ENCODE results near the gene C13orf42.
"Not testable (repeated sequence)": the region's sequence is repeated elsewhere in the genome, so short reads cannot be mapped to it uniquely, and the experiment has no call there.

C13orf42 gene

DNA sequence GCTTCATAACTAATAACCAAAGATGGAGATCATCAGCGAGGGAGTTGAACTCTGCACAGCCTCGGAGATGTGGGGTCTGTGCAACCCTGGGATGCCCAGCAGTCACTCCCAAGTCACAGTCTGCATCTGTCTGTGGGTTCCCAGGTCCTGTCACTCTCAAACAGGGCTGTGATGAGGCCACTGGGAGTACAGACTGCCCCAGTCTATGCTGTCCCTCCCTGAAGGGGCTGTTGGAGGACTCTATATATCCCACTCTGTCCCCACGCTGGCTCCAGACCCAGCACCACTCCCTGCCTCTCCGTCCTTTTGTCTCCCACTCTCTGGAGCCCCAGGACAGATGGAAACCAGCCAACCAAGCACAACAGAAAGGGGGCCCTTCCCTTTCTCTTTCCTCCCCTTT, 26.2 kb upstream of the C13orf42 start:
- Mint-ChIP-seq H3K27me3 (no peaks in the 10 kb centered on the region), H3K9me3 (no peaks in the 10 kb centered on the region), H3K4me1 (ENCODE audit: low read depth) (peaks cover 20% of the 10 kb centered on the region), H3K36me3 (ENCODE audit: low read depth) (no peaks in the 10 kb centered on the region), H3K27ac (no peak overlapping the region), H3K4me3 (no peak overlapping the region)
- intact Hi-C loops (cut with micrococcal nuclease), result no loop called here

DNA sequence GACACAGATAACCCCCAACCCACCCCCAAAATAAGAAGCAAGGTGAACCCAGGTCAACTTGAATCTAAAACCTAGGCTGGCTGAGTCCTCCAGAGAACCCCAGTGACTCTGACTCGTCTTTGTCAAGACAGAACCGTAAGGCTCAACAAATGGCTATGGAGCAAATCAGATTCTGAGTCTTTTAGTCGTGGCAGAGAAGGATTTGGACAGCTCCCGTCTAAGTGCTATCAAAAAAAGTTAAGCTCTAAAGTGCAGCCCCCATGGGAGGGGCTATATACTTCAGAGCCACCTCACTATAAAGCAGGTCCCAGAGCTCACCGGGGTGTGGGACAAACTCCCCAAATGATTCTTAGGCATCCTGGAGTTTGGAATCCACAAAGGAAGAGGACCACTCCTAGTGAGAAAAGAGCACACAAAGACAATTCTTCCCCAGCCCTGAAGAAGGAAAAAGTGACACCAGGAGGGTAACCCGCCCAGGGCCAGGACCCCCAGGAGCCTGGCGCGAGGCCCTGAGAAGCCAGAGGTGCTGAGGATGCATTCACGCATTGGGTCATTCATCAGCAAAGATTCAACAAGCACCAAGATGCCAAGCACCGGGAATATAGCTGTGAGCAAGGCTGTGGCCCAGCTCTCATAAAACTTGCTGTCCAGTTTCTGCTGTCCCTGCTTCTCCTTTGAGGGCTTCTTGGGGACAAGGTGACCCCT, 25.4 kb upstream of the C13orf42 start:
- Mint-ChIP-seq H3K4me3 (no peak overlapping the region), H3K27me3 (no peaks in the 10 kb centered on the region), H3K9me3 (no peaks in the 10 kb centered on the region), H3K36me3 (ENCODE audit: low read depth) (no peaks in the 10 kb centered on the region), H3K4me1 (ENCODE audit: low read depth) (peaks cover 20% of the 10 kb centered on the region), H3K27ac (no peak overlapping the region)
- intact Hi-C loops (cut with micrococcal nuclease), result no loop called here

DNA sequence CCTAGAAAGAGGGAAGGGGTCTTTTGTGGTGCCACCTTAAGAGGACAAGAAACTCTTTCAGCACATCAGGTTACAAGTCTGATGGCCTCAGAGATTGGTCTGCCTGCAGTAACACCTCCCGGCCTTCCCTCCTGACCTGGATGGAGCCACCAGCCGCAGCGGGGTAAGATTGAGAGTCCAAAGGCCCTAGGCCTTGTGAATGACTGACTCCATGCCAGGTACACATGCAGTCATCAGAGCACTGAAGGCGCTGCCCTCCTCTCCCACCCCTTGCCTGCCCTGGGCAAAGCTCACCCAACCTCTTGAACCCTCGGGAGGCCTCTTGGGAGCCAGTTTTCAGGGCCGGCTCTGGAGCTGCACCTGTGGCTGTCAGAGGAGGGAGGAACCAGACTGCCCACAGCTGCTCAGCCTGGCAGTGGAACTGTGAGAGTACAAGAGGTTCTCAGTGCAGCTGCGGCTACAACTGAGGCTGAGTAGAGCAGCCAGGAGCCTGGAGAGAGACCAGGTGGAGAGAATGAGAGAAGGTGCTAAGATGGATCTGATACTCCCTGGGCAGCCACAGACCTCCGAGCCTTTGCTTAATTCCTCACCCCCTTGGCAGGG, 23.8 kb upstream of the C13orf42 start:
- no peak overlapping the region for H3K27ac Mint-ChIP-seq
- peaks cover 9% of the 10 kb centered on the region for H3K9me3 Mint-ChIP-seq
- no peaks in the 10 kb centered on the region for H3K36me3 Mint-ChIP-seq (ENCODE audit: low read depth)
- peaks cover 20% of the 10 kb centered on the region for H3K4me1 Mint-ChIP-seq (ENCODE audit: low read depth)
- H3K4me3 Mint-ChIP-seq, result no peak overlapping the region
- no peaks in the 10 kb centered on the region for H3K27me3 Mint-ChIP-seq
- intact Hi-C loops (cut with micrococcal nuclease), result no loop called here

DNA sequence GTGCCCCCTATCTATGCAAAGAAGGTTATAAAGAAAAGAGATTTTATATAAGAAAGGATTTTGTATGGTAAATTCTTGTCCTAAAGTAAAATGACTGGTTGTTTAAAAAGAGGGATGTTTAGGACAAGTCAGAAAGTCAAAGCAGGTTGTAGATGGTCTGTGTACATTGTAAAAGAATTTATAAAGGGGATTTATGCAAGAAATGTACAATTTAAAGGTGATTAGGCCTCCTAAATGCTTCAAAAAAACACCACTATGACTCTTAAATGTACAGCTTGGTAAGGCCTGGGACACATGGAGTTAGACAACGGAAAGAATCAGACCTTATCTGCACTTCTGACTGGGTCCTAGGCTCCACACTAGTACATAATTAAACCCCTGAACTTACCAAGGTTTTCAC, 19.3 kb upstream of the C13orf42 start:
- intact Hi-C loops (cut with micrococcal nuclease), result no loop called here
- Mint-ChIP-seq H3K27ac (no peak overlapping the region), H3K36me3 (ENCODE audit: low read depth) (no peaks in the 10 kb centered on the region), H3K27me3 (no peaks in the 10 kb centered on the region), H3K9me3 (peaks cover 17% of the 10 kb centered on the region), H3K4me3 (no peak overlapping the region), H3K4me1 (ENCODE audit: low read depth) (peaks cover 12% of the 10 kb centered on the region)

DNA sequence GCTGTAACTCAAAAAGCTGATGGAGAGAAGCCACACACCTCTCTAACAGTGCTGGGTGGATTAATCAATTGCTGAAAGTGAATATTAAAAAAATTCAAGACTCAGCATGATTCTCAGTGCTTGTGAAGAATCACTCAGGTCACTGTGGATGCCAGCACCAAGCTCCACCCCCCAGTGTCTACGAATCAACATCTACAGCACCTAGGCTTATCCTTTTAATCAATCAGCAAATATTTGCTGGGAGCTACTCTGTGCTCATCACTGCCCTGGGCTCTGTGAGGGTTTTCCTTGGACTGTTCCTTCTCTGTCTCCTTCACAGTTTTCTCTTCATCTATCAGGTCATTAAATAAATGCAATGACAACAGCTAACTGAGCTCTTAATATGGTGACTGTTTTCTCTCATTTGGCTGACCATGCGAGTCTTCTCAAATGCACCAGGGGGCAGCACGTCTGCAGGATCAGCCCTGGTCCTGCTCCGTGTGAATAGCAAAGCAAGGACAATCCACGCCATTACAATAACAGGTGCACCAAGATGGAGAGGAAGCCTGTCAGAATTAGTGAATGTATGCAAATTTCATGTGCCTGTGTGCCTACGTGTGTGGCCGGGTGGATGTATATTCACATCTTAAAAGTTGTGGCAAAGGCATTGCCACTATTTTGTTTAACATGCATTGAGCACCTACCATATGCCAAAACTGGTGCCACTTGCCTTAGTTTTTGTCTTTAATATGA, 14.6 kb upstream of the C13orf42 start:
- H3K4me3 Mint-ChIP-seq, result no peak overlapping the region
- no peak overlapping the region for H3K27ac Mint-ChIP-seq
- peaks cover 8% of the 10 kb centered on the region for H3K27me3 Mint-ChIP-seq
- H3K4me1 Mint-ChIP-seq (ENCODE audit: low read depth), result no peaks in the 10 kb centered on the region
- intact Hi-C loops (cut with micrococcal nuclease), result loop anchor here (1.0 to 5.0 kb wide), 2 partner anchors 161 to 1002 kb away; partner anchors contain the start of gene NEK5
- no peaks in the 10 kb centered on the region for H3K36me3 Mint-ChIP-seq (ENCODE audit: low read depth)
- peaks cover 17% of the 10 kb centered on the region for H3K9me3 Mint-ChIP-seq

DNA sequence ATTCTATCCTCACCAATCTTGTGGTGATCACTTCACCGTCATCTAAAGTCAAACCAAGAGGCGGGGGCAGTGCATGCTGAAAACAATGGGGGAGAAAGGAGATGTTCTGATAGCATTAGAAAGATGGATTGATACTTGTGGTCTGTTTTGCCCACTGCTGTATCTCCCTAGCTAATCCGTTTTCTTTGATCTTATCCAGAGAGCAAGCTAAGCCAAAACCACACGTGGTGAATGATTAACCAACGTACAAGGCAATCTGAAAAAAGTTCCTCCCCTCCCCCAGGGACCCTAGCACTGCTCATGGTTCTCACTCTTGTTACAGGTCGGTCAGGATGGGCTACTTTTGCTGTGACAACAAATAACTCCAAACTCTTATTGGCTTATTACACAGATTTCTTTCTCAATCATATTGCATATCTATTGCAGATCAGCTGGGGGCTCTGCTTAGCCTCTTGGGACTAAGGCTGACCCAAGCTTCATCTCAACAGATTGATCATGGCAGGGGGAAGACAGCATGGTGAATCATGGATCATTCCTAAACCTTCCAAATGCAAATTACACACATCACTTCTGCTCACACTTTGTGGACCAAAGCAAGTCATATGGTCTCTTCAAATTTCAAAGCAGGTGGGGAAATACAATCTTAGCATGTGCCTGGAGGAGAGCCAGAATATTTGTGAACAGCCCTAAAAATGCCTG, 11.9 kb upstream of the C13orf42 start:
- H3K27ac Mint-ChIP-seq, result no peak overlapping the region
- H3K27me3 Mint-ChIP-seq, result peaks cover 8% of the 10 kb centered on the region
- no peaks in the 10 kb centered on the region for H3K36me3 Mint-ChIP-seq (ENCODE audit: low read depth)
- peaks cover 4% of the 10 kb centered on the region for H3K9me3 Mint-ChIP-seq
- no peak overlapping the region for H3K4me3 Mint-ChIP-seq
- intact Hi-C loops (cut with micrococcal nuclease), result no loop called here
- no peaks in the 10 kb centered on the region for H3K4me1 Mint-ChIP-seq (ENCODE audit: low read depth)

DNA sequence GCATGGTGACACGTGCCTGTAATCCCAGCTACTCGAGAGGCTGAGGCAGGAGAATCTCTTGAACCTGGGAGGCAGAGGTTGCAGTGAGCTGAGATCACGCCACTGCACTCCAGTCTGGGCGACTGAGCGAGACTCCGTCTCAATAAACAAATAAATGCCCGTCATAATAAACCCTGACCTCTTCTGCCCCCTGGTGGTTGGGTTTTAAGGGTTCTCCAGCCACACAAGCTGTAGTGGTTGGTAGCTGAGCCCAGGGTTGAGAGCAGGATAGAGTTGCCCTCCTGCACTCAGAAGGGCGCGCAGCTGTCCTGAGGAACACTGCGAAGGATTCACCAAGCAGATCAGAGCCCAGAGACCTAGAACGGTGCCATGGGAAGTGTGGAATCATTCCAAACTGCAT, 9.8 kb upstream of the C13orf42 start:
- peaks cover 11% of the 10 kb centered on the region for H3K9me3 Mint-ChIP-seq
- H3K4me3 Mint-ChIP-seq; intact Hi-C loops (cut with micrococcal nuclease); H3K36me3 Mint-ChIP-seq (ENCODE audit: low read depth); H3K27ac Mint-ChIP-seq; H3K4me1 Mint-ChIP-seq (ENCODE audit: low read depth); H3K27me3 Mint-ChIP-seq: not testable (repeated sequence)

DNA sequence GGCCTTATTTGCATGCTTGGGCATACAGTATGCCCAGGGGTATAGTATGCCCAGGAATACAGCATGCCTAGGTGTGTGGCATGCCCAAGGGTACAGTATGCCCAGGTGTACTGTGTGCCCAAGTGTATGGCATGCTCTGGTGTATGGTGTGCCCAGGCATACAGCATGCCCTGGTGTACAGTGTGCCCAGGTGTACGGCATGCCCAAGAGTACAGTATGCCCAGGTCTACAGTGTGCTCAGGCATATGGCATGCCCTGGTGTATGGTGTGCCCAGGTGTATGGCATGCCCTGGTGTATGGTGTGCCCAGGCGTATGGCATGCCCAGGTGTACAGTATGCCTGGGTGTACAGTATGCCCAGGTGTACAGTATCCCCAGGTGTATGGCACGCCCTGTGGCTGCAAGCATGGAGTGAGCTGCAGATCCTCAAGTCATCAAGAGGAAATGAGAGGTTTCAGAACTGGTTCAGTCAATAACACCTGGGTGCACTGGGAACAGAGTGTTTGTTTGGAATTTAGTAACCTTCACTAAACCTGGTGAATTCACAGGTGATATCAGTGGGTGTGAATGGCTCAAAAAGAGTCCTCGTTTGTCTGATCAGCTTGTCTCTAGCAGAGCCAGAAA, 7.8 kb upstream of the C13orf42 start:
- Mint-ChIP-seq H3K4me3 (no peak overlapping the region), H3K27ac (no peak overlapping the region), H3K27me3 (peaks cover 8% of the 10 kb centered on the region), H3K36me3 (ENCODE audit: low read depth) (no peaks in the 10 kb centered on the region), H3K9me3 (peaks cover 11% of the 10 kb centered on the region), H3K4me1 (ENCODE audit: low read depth) (no peaks in the 10 kb centered on the region)
- intact Hi-C loops (cut with micrococcal nuclease), result no loop called here

DNA sequence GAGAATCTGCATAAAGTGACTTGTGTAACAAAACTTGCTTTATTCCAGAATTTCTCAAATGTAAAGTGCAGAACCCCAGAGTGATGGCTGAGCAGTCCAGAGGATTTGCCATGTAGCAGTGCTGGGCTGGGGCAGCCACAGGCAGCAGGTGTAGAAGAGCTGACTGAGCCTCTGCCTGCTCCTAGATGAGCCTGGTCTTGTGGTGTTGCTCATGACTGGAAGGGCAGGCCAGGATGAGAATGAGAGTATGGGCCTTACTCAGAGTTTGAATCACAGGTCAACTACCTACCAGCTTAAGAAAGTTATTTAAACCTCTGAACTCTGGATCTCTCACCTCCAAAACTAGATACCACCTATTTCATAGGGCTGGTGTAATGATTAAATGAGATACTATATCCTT, 2.9 kb upstream of the C13orf42 start:
- intact Hi-C loops (cut with micrococcal nuclease), result no loop called here
- no peak overlapping the region for H3K4me3 Mint-ChIP-seq
- H3K9me3 Mint-ChIP-seq, result peaks cover 11% of the 10 kb centered on the region
- no peaks in the 10 kb centered on the region for H3K4me1 Mint-ChIP-seq (ENCODE audit: low read depth)
- peaks cover 1% of the 10 kb centered on the region for H3K27me3 Mint-ChIP-seq
- no peaks in the 10 kb centered on the region for H3K36me3 Mint-ChIP-seq (ENCODE audit: low read depth)
- H3K27ac Mint-ChIP-seq, result no peak overlapping the region

DNA sequence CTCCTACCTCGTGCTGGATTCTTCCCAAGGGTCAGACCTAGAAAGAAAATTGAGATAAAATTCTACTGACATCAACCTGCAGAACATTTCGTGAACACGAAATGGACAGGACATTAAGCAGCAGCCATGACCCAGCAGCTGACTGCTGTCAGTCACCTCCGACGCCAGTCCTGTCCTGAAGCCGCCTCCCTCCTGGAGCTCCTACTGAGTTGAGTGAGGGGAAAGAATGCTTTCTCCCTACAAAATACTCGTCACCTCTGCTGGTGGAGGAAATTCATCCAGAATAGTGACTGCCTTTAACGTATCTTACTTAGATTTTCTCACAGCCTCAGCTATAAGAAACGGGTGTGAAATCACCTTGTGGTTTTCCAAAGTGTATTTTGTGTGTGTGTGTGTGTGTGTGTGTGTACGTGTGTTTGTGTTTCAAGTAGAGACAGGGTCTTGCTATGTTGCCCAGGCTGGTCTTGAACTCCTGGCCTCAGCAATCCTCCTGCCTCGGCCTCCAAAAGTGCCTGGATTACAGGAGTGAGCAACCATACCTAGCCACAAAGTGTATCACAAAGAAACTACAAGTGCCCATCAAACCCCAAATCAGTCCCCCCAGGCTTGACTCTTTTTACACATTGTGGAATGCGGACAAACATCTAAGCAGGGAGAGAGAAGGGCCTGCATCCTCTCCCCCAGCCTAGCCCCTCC, 2.3 kb upstream of the C13orf42 start:
- intact Hi-C loops (cut with micrococcal nuclease), result no loop called here
- no peaks in the 10 kb centered on the region for H3K4me1 Mint-ChIP-seq (ENCODE audit: low read depth)
- H3K36me3 Mint-ChIP-seq (ENCODE audit: low read depth), result no peaks in the 10 kb centered on the region

DNA sequence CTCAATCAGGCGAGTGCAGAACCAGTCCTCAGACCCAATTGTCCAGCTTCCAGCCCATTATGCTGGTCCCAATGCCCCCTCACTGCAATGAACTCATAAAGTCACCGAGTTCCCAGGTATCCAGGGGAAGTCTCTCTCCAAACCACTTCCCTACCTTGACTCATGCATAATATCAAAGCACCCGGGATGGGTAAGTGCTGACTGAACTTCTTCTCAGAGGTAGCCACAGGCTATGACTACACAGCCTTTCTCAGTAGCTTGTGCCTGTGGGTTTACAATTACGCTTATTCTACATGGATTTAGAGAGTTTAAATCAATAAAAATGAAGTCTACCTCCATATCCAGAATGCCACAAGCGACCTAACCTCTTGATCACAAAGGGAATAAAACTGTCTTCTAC, 1.7 kb upstream of the C13orf42 start:
- H3K36me3 Mint-ChIP-seq (ENCODE audit: low read depth), result no peaks in the 10 kb centered on the region
- H3K9me3 Mint-ChIP-seq, result peaks cover 4% of the 10 kb centered on the region
- no peak overlapping the region for H3K4me3 Mint-ChIP-seq
- peaks cover 1% of the 10 kb centered on the region for H3K27me3 Mint-ChIP-seq
- intact Hi-C loops (cut with micrococcal nuclease), result no loop called here
- no peak overlapping the region for H3K27ac Mint-ChIP-seq
- H3K4me1 Mint-ChIP-seq (ENCODE audit: low read depth), result no peaks in the 10 kb centered on the region

More for the DNA sequence above, 2.3 kb upstream of the C13orf42 start:
- H3K4me3 Mint-ChIP-seq, result no peak overlapping the region
- H3K9me3 Mint-ChIP-seq, result peaks cover 10% of the 10 kb centered on the region
- H3K27me3 Mint-ChIP-seq, result peaks cover 1% of the 10 kb centered on the region
- no peak overlapping the region for H3K27ac Mint-ChIP-seq

DNA sequence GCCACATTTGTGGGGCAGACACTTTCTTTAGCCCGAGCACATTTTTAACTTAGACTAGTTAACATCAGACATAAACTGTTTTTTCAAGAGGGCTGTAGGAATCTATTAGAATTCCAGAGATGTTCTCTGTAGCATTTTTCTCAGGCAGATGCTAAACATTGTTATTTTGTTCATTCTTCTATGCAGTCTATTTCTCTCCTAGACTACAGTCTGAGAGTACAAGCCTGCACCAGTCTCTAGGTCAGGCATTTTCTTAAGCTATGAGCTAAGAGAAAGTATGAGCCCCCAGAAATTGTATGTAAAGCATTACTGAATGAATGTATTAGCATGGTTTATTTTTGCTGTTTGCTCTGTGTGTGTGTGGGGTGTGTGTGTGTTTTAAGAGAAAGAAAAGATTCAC, 923 bp upstream of the C13orf42 start:
- intact Hi-C loops (cut with micrococcal nuclease), result no loop called here
- no peaks in the 10 kb centered on the region for H3K9me3 Mint-ChIP-seq
- no peaks in the 10 kb centered on the region for H3K4me1 Mint-ChIP-seq (ENCODE audit: low read depth)
- H3K27me3 Mint-ChIP-seq, result peaks cover 1% of the 10 kb centered on the region
- H3K4me3 Mint-ChIP-seq, result no peak overlapping the region
- H3K36me3 Mint-ChIP-seq (ENCODE audit: low read depth), result no peaks in the 10 kb centered on the region
- no peak overlapping the region for H3K27ac Mint-ChIP-seq

DNA sequence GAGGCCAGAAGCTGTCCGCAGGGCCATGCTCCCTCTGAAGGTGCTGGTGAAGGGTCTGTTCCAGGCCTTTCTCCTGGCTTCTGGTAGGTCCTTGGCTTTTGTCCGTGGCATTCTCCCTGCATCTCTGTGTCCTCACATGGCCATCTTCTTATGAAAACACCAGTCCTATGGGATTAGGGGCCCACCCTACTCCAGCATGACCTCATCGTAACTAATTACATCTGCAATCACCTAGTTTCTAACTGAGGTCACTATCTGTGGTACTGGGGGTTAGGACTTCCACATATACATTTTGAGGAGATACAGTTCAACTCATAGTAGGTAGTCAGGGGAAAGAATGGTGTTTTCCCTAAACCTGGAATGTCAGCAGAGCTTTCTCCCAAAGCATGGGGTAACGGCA, 3.1 kb downstream of the C13orf42 start:
- H3K4me3 Mint-ChIP-seq, result no peak overlapping the region
- no peaks in the 10 kb centered on the region for H3K9me3 Mint-ChIP-seq
- H3K27me3 Mint-ChIP-seq, result no peaks in the 10 kb centered on the region
- H3K27ac Mint-ChIP-seq, result no peak overlapping the region
- no peaks in the 10 kb centered on the region for H3K4me1 Mint-ChIP-seq (ENCODE audit: low read depth)
- intact Hi-C loops (cut with micrococcal nuclease), result no loop called here
- H3K36me3 Mint-ChIP-seq (ENCODE audit: low read depth), result no peaks in the 10 kb centered on the region

Measured in dendritic cell treated with granulocyte-macrophage colony-stimulating factor and Interleukin-4, amounts not matched to agents 40 ng/mL and 50 ng/mL, for 4 days (primary cell).